GM18519 (cell line): ENCODE measurements around the gene PTGDR2.

Experiments
- ATAC-seq: cut with Tn5 transposase; IDR thresholded peaks from one replicate; pipeline ENCODE4 v1.9.1; 2021; ENCODE audit warnings: mild to moderate bottlenecking, moderate library complexity; ENCODE audit not compliant: unreplicated experiment, low FRiP score

Gene PTGDR2

GRCh38 chr11:60859616-60860250 is 4.0 kb upstream of the PTGDR2 start:
- no peak for ATAC-seq

- ATAC-seq = no peak
Measured at GRCh38 chr11:60858731-60859464, 3.1 kb upstream of the PTGDR2 start.

DNA sequence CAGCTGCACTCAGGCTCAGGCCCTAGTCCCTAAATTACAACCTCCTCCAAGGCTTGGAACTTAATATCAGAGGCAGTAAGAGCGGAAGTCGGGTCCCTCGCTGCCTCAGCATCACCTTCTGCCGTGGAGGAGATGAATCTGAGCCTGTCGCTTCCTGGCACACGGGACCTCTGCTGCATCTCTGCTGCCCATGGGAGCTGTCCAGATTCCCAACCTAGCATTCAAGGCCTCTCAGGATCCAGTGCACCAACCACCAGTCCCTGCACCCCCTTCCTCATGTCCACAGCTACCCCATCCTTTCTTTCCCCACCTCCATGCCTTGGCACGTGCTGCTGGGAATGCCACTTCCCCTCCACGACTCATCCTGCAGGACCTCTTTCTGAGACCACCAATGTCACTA is 2.5 kb upstream of the PTGDR2 start:
- no peak for ATAC-seq

DNA sequence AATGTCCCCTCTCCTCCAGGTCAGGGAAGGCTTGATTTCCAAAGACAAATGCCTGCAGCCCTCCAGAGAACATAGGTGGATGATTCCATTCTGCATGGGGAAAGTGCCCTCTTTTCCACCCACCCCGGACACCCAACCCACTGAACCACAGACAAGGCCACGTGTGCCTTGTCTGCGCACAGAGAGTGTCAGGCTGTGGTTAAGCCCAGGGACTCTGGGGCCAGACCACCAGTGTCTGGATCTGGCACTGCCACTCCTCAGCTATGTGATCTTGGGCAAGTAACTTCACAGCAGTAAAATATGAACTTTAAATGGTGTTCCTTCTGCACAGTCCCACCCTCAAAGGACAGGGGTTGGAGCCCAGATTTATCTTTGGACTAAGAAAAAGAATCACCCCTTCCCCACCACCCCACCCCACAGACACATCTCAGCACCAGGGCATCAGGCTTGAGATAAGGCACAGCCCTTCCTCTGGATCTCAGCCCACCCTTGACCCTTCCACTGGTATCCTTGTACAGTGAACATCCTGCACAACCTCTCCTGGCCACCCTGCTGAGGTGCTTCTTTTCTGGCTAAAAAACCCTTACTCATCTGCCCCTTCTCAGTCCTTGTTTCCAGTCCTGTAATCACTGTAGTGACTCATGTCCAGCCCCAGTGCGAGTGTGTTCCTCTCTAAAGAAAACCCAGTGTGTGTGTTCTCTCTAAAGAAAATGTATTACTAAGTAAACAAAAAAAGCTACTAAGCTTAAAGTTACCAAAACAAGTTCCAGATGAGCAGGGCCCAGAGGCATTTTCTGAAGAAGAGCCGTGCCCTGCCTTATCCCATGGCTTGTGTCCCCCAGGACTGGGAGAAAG is 1.9 kb upstream of the PTGDR2 start:
- no peak for ATAC-seq

- no peak for ATAC-seq
Measured at GRCh38 chr11:60854847-60855725, 664 bp downstream of the PTGDR2 start.

DNA sequence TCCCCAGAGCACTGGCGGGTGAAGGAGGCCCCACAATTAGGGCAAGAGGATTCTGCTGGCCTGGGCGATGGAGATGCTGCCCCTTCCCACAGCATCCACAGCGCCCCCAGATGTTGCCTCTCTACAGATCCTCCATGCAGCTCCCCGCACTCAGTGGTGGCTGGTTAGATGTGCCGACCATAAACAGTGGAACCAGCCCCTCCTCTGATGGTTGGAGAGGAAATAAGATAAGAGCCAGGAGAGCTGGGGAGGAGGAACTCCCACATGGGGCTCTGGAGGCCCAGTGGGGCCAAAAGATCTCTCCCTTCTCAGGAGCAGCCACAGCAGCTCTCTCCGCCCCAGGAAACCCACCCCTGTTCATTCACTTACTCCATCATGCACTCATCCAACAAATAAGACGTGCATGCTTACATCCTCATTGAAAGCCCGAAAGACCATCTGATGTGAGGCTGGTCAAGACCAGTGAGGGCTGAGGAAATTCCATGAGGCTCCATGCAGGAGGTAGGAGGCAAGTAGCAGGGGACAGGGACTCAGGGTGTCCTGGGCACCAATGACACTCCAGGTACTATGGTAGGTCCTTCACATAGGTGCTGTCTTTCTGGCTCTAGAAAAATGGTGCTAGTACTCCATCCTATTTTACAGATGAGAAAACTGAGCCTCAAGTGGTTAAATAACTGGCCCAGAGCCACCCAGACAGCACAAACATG is 1.5 kb downstream of the PTGDR2 start:
- ATAC-seq = no peak

DNA sequence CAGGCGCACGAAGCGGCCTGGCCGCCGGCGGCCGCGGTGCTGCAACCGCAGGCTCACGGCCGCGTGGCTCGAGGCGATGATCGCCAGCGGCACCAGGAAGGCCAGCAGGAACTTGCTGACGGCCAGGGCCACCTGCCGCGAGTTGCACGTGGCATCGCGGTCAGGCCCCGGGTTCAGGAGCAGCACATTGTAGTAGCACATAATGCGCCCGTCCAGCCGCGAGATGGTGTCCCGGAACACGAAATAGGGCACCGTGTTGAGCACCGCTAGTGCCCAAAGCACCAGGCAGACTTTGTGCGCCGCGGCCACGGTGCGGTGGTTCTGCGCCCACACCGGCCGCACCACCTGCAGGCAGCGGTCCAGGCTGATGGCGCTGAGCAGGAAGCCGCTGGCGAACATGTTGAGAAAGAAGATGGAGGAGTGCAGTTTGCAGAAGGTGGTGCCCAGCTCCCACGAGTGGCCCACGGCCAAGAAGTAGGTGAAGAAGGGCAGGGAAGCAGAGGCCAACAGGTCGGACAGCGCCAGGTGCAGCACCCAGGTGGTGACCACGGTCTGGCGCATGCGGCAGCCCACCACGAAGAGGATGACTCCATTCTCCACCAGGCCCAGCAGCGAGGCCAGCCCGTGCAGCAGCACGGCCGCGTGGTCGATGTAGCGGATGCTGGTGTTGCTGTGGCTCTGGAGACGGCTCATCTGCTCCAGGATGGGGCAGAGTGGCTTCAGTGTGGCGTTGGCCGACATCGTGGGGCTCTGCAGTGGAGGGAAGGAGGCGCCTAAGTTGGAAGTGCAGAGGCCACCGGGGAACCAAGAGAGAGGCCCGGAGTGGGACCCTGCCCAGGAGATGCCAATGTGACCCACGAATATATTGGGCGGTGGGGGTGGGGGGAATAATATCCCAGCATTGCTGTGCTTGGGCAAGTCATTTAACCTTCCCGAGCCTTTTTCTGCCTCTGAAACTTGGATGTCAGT is 2.5 kb downstream of the PTGDR2 start:
- ATAC-seq = no peak

GRCh38 chr11:60852117-60852981 is 3.4 kb downstream of the PTGDR2 start:
- no peak for ATAC-seq

DNA sequence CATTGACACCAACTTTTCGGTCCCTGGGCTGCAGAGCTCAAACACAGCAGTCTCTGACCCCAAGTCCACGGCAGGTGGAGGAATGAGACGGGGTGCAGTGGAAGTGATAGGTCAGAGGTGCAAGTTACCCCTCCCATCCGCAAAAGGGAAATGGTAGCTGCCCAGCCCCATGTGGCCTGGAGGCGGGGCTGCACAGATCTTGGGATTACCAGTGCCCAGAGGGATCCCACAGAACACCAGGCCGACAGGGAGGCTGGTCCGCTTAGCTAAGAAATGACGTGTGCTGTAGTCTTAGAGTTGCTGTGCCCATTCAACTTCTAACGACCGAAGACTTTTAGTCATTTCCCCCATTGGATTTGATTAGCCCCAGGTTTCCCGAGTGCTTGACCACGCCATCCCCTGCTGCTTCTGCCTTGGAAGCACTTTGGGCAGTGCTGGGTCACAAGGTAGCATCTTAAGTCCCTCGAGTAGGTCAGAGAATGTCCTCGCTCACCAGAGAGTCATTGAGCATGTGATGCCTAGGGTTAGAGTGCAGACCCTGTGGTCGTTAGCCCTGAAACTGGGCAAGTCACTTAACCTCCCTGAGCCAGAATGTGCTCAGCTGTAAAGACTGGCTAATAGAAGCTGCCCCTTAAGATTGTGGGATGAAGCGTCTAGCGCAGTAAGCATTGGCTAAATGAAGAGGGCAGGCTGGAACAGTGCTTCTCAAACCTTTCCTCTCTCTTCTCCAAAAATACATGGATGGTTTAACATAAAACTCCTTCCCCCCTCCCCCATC is 4.2 kb downstream of the PTGDR2 start:
- no peak for ATAC-seq

DNA sequence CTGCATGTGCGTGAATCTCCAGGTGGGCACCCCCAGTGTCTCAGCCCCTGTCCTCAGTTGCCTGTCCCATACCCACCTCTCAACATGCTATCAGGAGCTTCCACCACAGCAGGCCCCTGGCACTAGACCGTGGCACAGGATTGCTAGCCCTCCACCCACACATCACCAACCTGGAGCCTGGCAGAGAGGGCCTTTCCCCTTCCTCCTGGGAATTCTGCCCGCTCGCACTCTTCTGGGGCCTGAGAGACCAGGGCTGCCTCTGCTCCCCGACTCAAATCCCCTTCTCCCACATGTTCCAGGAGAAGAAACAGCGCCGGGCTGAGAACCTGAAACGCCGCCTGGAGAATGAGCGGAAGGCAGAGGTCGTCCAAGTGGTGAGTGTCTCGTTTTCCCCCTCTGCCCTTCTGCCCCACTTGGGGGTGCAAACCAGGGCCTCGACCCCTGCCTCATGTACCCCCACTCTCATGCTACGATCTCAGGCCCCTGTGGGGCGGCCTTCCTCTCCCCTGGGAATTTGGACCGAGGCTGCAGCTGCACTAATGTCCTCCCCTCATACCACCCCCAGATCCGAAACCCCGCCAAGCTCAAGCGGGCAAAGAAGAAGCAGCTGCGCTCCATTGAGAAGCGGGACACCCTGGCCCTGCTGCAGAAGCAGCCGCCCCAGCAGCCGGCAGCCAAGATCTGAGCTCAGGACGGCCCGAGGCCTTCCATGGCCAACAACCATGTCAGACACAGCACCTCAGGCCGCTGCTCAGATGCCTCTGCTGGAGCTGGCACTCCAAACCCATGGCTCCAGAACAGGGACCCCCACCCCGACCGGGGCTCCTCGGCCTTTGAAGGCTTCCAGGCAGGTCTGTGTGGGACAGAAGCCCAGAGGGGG is 5.9 kb downstream of the PTGDR2 start:
- no peak for ATAC-seq

GRCh38 chr11:60848714-60849151 is 7.0 kb downstream of the PTGDR2 start:
- ATAC-seq = no peak

DNA sequence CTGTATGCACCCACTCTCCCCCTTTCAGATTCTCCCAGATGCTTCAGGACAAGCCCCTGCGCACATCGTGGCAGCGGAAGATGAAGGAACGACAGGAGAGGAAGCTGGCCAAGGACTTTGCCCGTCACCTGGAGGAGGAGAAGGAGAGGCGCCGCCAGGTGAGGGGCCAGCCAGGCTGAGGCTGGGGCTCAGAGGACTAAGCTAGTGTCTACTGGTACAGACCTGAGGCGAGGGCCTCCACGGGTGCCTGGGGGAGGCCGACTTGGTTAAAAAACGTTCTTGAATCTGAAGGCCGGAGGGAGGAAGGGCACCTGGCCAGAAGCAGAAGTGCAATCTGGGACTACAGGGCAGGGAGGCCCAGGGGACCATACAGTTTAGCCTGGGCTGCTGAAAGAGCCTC is 7.9 kb downstream of the PTGDR2 start:
- ATAC-seq = no peak

DNA sequence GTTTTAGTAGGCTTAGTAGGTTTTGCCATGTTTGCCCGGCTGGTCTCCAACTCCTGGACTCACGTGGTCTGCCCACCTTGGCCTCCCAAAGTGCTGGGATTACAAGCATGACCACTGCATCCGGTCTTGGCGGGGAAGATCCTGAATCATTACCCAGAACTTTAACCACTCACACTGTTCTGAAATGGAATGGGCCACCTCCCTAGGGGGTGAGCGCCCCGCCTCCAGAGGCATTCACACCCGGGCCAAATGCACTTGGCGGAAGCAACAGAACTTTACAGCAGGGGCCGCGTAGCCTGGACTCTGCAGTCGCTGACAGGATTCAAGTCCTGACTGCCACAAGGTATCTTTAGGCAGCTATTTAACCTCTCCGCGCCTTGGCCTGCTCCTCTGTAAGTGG is 8.5 kb downstream of the PTGDR2 start:
- no peak for ATAC-seq

- ATAC-seq = no peak
Measured at GRCh38 chr11:60845338-60845737, 10.4 kb downstream of the PTGDR2 start.

GRCh38 chr11:60844870-60845221 is 10.9 kb downstream of the PTGDR2 start:
- no peak for ATAC-seq
